Fibroblast of skin of right quadriceps (primary cell): ENCODE measurements around the gene ROBO1.

ENCODE experiments used
- DNase-seq: peaks from one replicate; pipeline ENCODE4 v3.0.0-alpha.2; 2013

ROBO1 gene

DNA sequence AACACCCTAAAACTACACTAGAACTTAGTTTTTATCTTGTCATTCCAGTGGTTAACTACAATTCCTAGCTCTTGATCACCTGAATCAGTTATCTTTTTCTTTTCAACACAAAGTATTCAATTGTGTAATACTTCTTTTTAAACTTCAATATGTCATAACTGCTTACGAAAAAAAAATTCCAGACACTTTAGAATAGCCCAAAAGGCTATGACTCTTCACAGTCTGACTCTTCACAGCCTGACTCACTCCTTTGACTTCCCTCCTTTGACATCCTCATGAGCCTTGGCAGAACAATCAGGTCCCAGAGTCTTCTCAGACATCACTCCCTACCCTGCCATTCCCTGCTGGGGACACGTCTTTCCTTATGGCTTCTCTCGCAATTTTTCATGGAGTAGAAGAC lies 727.1 kb downstream of the ROBO1 start:
- DNase-seq: peak; percentile 83

DNA sequence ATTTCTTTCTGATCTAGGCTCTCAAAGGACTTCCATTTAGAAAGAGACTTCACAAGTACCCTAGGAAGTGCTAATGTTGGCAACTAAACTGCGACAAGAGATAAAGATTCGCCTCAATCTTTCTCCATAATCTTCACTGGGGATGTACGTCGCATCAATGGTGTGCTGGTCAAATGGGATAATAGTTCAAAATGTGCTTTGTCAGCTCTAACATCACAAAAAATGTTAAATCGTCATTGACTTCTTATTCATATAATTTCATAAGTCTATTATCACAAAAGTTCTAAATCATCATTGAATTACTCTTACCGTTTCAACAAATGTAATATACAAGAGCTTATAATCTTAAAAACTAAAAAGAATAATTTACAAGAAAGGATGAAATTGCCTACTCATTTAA lies 727.7 kb downstream of the ROBO1 start:
- DNase-seq: no peak

- no peak for DNase-seq
Measured at GRCh38 chr3:79039192-79039591, 728.6 kb downstream of the ROBO1 start.

- DNase-seq: no peak
Measured at GRCh38 chr3:79038636-79039035, 729.2 kb downstream of the ROBO1 start.

DNA sequence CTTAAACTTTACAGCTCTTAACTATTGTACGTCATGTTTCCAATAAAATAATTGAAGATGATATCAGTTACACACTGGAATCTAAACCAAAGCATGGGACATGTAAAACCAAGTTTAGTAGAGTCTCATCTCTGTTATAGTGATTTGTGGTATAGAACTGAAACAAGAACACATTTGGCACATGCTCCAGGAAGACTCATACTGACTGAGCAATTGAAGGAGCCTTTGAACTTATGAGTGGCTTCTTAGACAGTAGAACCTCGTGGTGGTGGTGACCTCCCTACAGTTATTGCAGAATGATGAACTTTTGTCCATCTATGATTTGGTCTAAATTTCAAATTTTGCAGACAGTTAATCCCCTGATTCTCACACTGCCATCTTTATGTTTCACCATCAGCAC lies 729.7 kb downstream of the ROBO1 start:
- DNase-seq: no peak

DNA sequence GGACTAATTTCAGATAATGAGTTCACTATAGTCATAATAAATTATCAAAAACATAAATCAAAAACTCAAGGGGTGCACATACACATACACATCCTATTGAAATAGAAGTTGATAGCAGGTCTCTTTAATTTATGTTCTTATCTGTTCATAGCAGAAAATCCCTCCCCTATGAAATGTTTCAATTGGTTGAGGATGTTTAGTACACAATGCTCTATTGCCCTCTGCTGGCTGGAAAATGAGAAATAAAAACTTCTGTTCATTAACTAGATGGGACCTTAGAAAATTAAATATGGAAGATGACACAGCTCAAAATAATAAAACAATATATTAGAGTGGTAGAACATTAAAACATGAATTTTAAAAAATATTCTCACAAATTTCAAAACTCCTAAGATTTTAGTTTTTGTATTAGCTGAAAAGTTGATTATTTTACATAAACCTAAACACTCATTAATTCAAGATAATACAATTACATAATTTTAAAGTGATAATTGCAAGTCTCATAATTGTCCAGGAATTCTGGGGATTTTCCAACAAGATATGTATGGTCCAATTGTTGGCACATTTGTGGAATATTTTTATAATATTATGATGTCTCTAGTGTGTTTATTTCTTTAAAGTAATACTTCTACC lies 735.0 kb downstream of the ROBO1 start:
- peak; percentile 55 for DNase-seq

DNA sequence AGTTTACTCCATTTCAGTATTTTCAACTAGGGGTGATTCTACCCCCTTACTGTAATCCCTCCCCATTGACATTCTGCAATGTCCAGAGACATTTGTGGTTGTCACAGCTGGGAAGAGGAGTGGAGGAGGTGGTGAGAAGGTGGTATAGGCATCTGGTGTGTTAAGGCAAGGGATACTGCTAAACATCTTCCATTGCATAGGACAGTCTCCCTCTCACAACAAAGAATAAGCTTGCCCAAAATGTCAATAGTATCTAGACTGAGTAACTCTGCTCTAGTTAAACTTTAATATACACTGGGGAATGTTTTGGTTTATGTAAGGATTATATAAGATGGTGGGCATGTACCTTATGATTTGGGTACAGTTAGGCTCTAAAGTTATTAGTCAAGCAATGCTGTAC lies 737.6 kb downstream of the ROBO1 start:
- no peak for DNase-seq

GRCh38 chr3:79028916-79029315 lies 738.9 kb downstream of the ROBO1 start:
- DNase-seq: no peak

GRCh38 chr3:79027593-79027992 lies 740.2 kb downstream of the ROBO1 start:
- DNase-seq: no peak

DNA sequence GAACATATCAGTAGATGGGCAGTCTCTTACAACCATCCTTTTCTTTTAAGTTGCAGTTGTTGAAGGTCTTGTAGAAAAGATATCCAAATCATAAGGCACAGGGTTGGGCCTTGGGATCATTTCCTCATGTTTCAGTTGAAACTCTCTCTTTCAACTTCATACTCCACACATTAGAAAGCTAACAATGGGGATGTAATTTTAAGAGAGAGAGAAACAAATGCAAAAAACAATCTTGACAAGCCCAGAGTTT lies 747.9 kb downstream of the ROBO1 start:
- DNase-seq: no peak

DNA sequence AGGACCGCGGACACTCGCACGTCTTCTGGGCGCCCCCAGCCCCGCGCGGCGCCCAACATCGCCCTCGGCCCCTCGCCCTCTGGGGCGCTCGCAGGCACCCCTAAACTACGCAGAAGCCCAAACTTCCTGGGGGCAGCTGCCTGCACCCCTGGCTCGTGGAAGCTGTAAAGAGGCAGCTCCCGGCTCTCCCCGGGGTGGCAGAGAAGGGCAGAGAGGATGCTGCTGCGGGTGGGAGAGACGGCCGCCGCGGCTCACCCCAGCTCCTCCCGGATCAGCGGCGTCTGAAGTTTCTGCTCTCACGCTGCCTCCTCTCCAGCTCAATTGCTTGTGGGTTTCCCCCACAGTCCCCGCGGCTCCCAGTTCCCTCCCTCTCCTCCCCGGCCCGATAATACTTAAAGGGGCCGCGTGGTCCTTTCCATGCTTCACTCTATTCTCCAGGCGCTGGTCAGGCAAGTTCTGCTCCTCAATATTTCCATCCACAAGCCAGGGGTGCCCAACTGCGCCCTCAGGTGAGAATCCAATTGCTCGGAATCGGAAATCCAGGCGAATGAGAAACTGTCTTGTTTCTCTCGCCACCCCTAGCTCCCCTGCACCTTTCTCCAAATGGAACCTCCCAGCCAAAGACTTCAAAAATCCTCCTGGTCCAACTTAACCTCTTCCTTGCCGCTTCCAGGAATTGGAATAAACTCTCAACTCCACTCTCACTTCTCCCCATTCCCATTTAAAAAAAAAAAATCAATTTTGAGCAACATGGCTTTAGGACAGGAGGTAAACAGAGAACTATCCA lies 748.5 kb downstream of the ROBO1 start:
- peak; percentile 93 for DNase-seq

GRCh38 chr3:79018671-79019136 lies 749.1 kb downstream of the ROBO1 start:
- peak; percentile 66 for DNase-seq

GRCh38 chr3:79018265-79018664 lies 749.5 kb downstream of the ROBO1 start:
- no peak for DNase-seq

DNA sequence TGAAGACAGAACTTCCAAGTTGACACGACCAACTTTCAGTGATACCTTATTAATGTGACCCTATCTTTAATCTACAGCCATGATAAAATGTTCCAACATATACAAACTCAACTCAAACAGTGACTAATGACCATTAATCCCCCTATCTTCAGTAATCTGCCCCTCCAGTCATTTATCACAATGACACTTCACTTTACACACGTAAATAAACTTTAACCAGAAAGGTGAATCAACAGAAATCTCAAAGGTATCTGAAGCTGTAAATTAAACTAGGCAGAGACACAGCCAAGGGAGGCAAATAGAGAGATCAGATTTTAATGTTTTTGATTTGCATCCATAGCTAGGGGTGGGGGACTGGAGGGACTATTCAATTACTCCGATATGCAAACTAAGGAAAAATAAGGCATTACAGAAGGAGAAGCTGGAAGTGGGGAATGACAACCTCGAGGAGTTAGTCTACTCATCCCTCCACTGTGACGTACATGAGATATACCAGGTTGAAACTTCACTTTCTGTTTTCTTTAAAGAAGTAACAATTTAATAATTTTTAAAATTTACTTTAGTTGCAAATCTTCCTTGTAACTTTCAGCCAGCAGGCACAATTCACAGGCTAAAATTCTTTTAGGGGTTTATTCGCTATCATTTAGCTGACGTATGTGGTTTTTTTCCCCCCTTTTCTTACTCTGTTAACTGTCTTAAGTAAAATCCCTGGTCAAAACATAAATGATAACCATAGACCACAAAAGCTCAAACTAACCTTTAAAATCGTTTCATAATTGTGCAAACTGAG lies 751.0 kb downstream of the ROBO1 start:
- peak; percentile 25 for DNase-seq

- no peak for DNase-seq
Measured at GRCh38 chr3:79015854-79016253, 751.9 kb downstream of the ROBO1 start.

DNA sequence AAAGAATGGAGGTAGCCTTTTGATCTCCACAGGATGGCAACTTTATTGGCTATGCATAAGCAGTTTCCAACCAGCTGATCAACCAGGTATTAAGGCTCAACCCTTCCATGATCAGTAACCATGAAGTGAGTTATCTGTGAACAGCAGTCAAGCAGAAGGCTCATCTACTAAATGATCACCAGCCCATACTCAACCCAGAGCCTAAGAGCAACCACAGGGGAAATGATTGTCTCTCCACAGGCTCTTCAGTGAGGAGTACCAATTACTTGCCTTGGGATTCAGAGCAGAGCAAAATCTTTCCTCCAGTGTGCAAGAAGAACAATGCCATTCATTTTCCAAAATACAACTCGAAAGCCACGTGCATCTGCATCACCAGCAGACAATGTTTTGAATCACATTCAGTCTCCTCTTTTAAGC lies 754.8 kb downstream of the ROBO1 start:
- peak; percentile 14 for DNase-seq

- no peak for DNase-seq
Measured at GRCh38 chr3:79012530-79012913, 755.3 kb downstream of the ROBO1 start.

DNA sequence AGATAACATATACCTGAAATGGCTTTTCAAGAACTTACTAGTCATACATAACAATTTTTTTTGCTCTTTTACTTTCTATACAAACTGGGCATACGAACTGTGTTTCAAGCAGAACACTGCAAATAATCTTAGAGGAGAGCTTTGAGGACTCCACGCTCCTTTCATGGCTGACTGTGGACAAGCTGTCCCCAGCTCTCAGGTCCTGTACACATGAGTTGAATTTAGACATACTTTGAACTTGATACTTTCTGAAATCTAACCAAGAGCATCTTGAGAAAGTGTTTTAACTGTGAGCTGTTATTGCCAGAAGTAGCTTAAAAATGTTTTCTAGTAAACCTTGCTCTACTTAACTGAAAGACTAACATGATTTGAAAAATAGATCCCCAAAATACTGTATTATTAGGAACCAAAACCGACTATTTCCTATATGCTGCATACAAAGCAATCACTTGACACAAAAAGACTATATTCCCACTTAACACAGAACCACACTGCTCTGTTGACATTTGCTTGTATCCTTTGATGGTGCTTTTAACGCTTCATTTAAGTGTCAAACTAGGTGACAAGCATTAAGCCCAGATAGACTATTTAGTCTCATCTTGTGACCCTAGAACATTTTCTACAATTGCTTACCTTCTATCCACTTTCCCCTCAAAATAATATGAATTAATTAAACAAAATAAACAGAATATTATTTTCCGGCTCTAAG lies 755.8 kb downstream of the ROBO1 start:
- no peak for DNase-seq

DNA sequence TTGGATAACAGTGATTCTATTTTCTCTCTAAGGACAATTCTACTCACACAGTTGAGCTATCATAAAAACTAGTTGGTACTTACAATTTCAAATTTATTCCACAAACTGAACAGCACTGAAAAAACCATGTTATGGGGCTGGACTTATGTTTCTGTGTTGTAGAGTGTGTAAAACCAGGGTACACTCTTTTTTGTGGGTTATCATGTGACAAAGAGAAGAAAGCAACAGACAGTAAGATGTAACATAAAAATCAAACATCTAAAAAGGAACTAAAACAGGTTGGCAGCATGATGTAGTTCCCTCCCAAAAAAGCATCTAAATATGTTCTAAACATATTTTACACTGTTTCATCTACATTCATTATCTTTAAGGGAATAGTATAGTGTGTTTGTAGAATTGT lies 757.9 kb downstream of the ROBO1 start:
- no peak for DNase-seq

GRCh38 chr3:79006077-79006476 lies 761.7 kb downstream of the ROBO1 start:
- DNase-seq: no peak

GRCh38 chr3:79005084-79005483 lies 762.7 kb downstream of the ROBO1 start:
- peak; percentile 63 for DNase-seq

GRCh38 chr3:79003994-79004393 lies 763.8 kb downstream of the ROBO1 start:
- DNase-seq: no peak
